ENCODE measurements around the gene FSHR. TPM values are rescaled to one million over a fixed set of nuclear protein-coding genes. Genes with fewer than 3 reads are reported as not detected.

The FSHR gene
- total and polyA plus RNA-seq, 4 donors, result not detected

DNA sequence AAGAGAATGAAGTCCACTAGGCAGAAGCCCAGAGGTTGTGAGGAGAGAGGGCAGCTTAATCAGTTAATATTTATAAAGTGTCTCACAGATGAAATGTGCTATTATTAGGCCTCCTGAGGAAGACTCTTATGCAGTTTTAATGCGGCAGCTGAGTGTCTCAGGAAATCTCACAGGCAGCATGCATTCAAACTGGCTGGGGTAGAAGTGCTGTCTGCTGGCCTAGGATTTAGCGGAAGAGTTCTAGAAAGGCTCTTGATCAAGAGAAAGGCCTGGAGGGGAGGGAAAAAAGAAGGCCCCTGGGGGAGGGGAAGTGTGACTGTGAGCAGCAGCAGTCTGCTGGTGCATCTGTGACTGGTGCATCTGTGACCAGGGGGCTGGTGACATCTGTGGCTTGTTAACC, 133.0 kb downstream of the FSHR start:
- Histone ChIP-seq H3K36me3 (ENCODE audit: control insufficient read depth in 4 of 4, insufficient read depth in 3 of 4, low read depth in 1 of 4, low read length in 3 of 4) (no peaks in the 10 kb centered on the region), H3K4me3 (ENCODE audit: low read depth in 1 of 3, low read length in 3 of 3) (no peak overlapping the region), H3K27me3 (ENCODE audit: control insufficient read depth in 4 of 4, insufficient read depth in 4 of 4, low read length in 3 of 4) (no peaks in the 10 kb centered on the region), H3K4me1 (ENCODE audit: control insufficient read depth in 4 of 4, insufficient read depth in 4 of 4, low read length in 3 of 4) (no peaks in the 10 kb centered on the region), H3K9me3 (ENCODE audit: control insufficient read depth in 4 of 4, low read length in 3 of 4) (no peaks in the 10 kb centered on the region), H3K9ac (ENCODE audit: low read depth in 1 of 2, low read length in 2 of 2) (no peak overlapping the region), H3K27ac (ENCODE audit: low read depth in 1 of 2, low read length in 2 of 2) (no peak overlapping the region)
- no peak for DNase-seq (ENCODE audit: low spot score)
- TF ChIP-seq ZBTB33 (IDR thresholded peaks at IDR 0.05), result no peak
- TF ChIP-seq, protein P1, sequence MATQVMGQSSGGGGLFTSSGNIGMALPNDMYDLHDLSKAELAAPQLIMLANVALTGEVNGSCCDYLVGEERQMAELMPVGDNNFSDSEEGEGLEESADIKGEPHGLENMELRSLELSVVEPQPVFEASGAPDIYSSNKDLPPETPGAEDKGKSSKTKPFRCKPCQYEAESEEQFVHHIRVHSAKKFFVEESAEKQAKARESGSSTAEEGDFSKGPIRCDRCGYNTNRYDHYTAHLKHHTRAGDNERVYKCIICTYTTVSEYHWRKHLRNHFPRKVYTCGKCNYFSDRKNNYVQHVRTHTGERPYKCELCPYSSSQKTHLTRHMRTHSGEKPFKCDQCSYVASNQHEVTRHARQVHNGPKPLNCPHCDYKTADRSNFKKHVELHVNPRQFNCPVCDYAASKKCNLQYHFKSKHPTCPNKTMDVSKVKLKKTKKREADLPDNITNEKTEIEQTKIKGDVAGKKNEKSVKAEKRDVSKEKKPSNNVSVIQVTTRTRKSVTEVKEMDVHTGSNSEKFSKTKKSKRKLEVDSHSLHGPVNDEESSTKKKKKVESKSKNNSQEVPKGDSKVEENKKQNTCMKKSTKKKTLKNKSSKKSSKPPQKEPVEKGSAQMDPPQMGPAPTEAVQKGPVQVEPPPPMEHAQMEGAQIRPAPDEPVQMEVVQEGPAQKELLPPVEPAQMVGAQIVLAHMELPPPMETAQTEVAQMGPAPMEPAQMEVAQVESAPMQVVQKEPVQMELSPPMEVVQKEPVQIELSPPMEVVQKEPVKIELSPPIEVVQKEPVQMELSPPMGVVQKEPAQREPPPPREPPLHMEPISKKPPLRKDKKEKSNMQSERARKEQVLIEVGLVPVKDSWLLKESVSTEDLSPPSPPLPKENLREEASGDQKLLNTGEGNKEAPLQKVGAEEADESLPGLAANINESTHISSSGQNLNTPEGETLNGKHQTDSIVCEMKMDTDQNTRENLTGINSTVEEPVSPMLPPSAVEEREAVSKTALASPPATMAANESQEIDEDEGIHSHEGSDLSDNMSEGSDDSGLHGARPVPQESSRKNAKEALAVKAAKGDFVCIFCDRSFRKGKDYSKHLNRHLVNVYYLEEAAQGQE (IDR thresholded peaks at IDR 0.05), result no peak
- TF ChIP-seq JUND (IDR thresholded peaks at IDR 0.05), result no peak
- WGBS, result 88% methylated on average over 2 of the region's 2 CpGs

DNA sequence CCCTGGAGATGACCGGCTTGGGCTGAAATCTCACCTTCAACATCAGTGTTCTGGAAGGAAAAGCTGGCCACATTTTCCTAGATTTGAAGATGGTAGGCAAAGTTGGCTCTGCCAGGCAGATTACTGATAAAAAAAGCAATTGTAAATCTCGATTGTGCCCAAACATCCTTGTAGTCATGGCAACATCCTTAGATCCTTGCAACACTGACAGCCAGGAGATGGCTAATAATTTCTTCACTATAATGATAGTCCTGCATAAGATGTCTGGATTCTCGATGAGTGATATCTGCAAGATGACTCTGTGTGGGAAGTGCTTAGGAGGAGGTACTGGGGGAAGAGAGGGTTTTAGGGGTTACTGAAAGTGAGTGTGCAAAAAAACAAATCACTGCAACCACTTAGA, 149.1 kb downstream of the FSHR start:
- H3K27me3 ChIP-seq (ENCODE audit: control insufficient read depth in 4 of 4, insufficient read depth in 4 of 4, low read length in 3 of 4), result no peaks in the 10 kb centered on the region
- TF ChIP-seq RAD21 (IDR thresholded peaks at IDR 0.05) (no peak), HNF4A (conservative IDR thresholded peaks at IDR 0.05) (no peak), FOXA1 (IDR thresholded peaks at IDR 0.05) (no peak), ZBTB33 (IDR thresholded peaks at IDR 0.05) (no peak), SP1 (IDR thresholded peaks at IDR 0.05) (no peak), HNF4G (IDR thresholded peaks at IDR 0.05) (no peak), CTCF (IDR thresholded peaks at IDR 0.05; ENCODE audit: low read depth, low read length, missing input control) (no peak), TAF1 (conservative IDR thresholded peaks at IDR 0.05) (no peak)
- TF ChIP-seq, protein P2, sequence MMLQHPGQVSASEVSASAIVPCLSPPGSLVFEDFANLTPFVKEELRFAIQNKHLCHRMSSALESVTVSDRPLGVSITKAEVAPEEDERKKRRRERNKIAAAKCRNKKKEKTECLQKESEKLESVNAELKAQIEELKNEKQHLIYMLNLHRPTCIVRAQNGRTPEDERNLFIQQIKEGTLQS (IDR thresholded peaks at IDR 0.05), result no peak
- no peak overlapping the region for H3K9ac ChIP-seq (ENCODE audit: low read depth in 1 of 2, low read length in 2 of 2)
- H3K9me3 ChIP-seq (ENCODE audit: control insufficient read depth in 4 of 4, low read length in 3 of 4), result no peaks in the 10 kb centered on the region
- H3K4me1 ChIP-seq (ENCODE audit: control insufficient read depth in 4 of 4, insufficient read depth in 4 of 4, low read length in 3 of 4), result no peaks in the 10 kb centered on the region
- H3K36me3 ChIP-seq (ENCODE audit: control insufficient read depth in 4 of 4, insufficient read depth in 3 of 4, low read depth in 1 of 4, low read length in 3 of 4), result no peaks in the 10 kb centered on the region
- no peak overlapping the region for H3K27ac ChIP-seq (ENCODE audit: low read depth in 1 of 2, low read length in 2 of 2)
- WGBS, result 70% methylated on average over 3 of the region's 3 CpGs
- no peak for DNase-seq (ENCODE audit: low spot score)
- no peak overlapping the region for H3K4me3 ChIP-seq (ENCODE audit: low read depth in 1 of 3, low read length in 3 of 3)
